SK-N-SH (cell line): Measurements from ENCODE around the gene PQBP1. TPM values are rescaled to one million over a fixed set of nuclear protein-coding genes. Genes with fewer than 3 reads are reported as not detected.

ENCODE experiments used
- CTCF ChIA-PET: fragments of 300-600, 350-600 bp; formaldehyde crosslinking; extraction: SDS; loops from one replicate; lab custom pipeline; 2021; lab: Yijun Ruan, JAX
- POLR2A ChIA-PET: fragments of 350-600 bp; sonication (Branson Sonifier 250); formaldehyde crosslinking; extraction: SDS; loops from one replicate; lab custom pipeline; 2020; ENCODE audit warnings: antibody characterized with exemption, inconsistent platforms; lab: Yijun Ruan, JAX
- DNase-seq: peaks from one replicate; pipeline ENCODE4 v3.0.0; 2012
- H2AFZ ChIP-seq: fragments of 200-600 bp; sonication (generic); 2 replicates; pipeline ENCODE4 v1.8.1; 2016; ENCODE audit warnings: antibody characterized with exemption, mild to moderate bottlenecking, low read depth
- H3F3A ChIP-seq: fragments of 200-600 bp; sonication (generic); replicated peaks from 2 replicates; pipeline ENCODE3; 2016; ENCODE audit warnings: antibody characterized with exemption, mild to moderate bottlenecking; ENCODE audit not compliant: insufficient read depth
- H3K27ac ChIP-seq, 2 experiments: fragments of 200-500 bp in 1 of 2; fragments of 200-600 bp in 1 of 2; sonication (Bioruptor generic) in 1 of 2; sonication (generic), shearing (Covaris generic) in 1 of 2; 2 replicates each; pipeline versions ENCODE4 v1.5.1 to v1.6.1; 2014 to 2016; ENCODE audit warnings: low read depth in 2 of 2, inconsistent platforms in 1 of 2, low read length in 1 of 2, mild to moderate bottlenecking in 1 of 2, mixed read lengths in 1 of 2
- H3K27me3 ChIP-seq: fragments of 200-600 bp; sonication (generic), shearing (Covaris generic); 2 replicates; pipeline ENCODE4 v1.6.1; 2016; ENCODE audit warnings: mixed run types; ENCODE audit not compliant: insufficient read depth
- H3K36me3 ChIP-seq, 2 experiments: fragments of 200-500 bp in 1 of 2; fragments of 200-600 bp in 1 of 2; sonication (Bioruptor generic) in 1 of 2; sonication (generic) in 1 of 2; replicated peaks in 1 of 2; 2 replicates each; pipeline versions ENCODE3 to v1.5.1; 2014 to 2016; ENCODE audit warnings: low read length in 1 of 2, mild to moderate bottlenecking in 1 of 2; ENCODE audit not compliant: insufficient read depth in 2 of 2, control insufficient read depth in 1 of 2
- H3K4me1 ChIP-seq, 2 experiments: fragments of 200-500 bp in 1 of 2; fragments of 200-600 bp in 1 of 2; sonication (Bioruptor generic) in 1 of 2; sonication (generic), shearing (Covaris generic) in 1 of 2; 2 replicates each; pipeline versions ENCODE4 v1.5.1 to v1.6.1; 2014 to 2016; ENCODE audit warnings: low read depth in 1 of 2, low read length in 1 of 2, mixed run types in 1 of 2; ENCODE audit not compliant: insufficient read depth in 2 of 2, control insufficient read depth in 1 of 2
- H3K4me2 ChIP-seq: fragments of 200-600 bp; sonication (generic), shearing (Covaris generic); 2 replicates; pipeline ENCODE4 v1.6.1; 2017; ENCODE audit warnings: mixed run types
- H3K4me3 ChIP-seq, 2 experiments: fragments of 200-500 bp in 1 of 2; fragments of 200-600 bp in 1 of 2; sonication (Bioruptor generic) in 1 of 2; sonication (generic), shearing (Covaris generic) in 1 of 2; 2 replicates each; pipeline versions ENCODE4 v1.5.1 to v1.8.1; 2014 to 2016; ENCODE audit warnings: low read depth in 2 of 2, inconsistent platforms in 1 of 2, low read length in 1 of 2, mild to moderate bottlenecking in 1 of 2, mixed read lengths in 1 of 2, moderate library complexity in 1 of 2
- H3K79me2 ChIP-seq: fragments of 200-600 bp; sonication (generic); 2 replicates; pipeline ENCODE4 v1.8.1; 2017; ENCODE audit warnings: mild to moderate bottlenecking; ENCODE audit not compliant: insufficient read depth
- H3K9ac ChIP-seq: fragments of 200-600 bp; sonication (generic); 2 replicates; pipeline ENCODE4 v1.6.1; 2017; ENCODE audit warnings: mixed run types
- H3K9me2 ChIP-seq: fragments of 200-600 bp; sonication (generic); 2 replicates; pipeline ENCODE4 v1.6.1; 2017; ENCODE audit warnings: mixed run types
- H3K9me3 ChIP-seq: fragments of 200-600 bp; sonication (generic); 2 replicates; pipeline ENCODE4 v1.6.1; 2017; ENCODE audit warnings: mixed run types, mild to moderate bottlenecking, moderate library complexity
- H4K20me1 ChIP-seq: fragments of 200-600 bp; sonication (generic); 2 replicates; pipeline ENCODE4 v1.6.1; 2017; ENCODE audit warnings: mild to moderate bottlenecking, mixed run types; ENCODE audit not compliant: insufficient read depth
- CHD2 ChIP-seq: fragments of 150-350 bp; IDR thresholded peaks from 2 replicates; pipeline ENCODE4 v1.6.1; 2018; ENCODE audit warnings: low read length; ENCODE audit not compliant: partially characterized antibody
- ELF1 ChIP-seq: IDR thresholded peaks from 2 replicates; pipeline ENCODE4 v1.4.0; 2012
- EZH2phosphoT487 ChIP-seq: fragments of 200-600 bp; sonication (generic); IDR thresholded peaks from 2 replicates; pipeline ENCODE4 v1.6.1; 2017; ENCODE audit warnings: low read depth, mixed run types, mild to moderate bottlenecking, antibody characterized with exemption, moderate library complexity, borderline replicate concordance
- FOXM1 ChIP-seq: IDR thresholded peaks from 2 replicates; pipeline ENCODE4 v1.4.0; 2012; ENCODE audit warnings: low read depth, mild to moderate bottlenecking
- GABPA ChIP-seq: IDR thresholded peaks from 2 replicates; pipeline ENCODE4 v1.4.0; 2012; ENCODE audit warnings: low read depth, mild to moderate bottlenecking
- GATA2 ChIP-seq: sonication (generic); formaldehyde crosslinking; IDR thresholded peaks from 2 replicates; pipeline ENCODE4 v1.5.0; 2020; ENCODE audit warnings: mild to moderate bottlenecking, missing genetic modification reagents
- IRF3 ChIP-seq: fragments of 150-350 bp; IDR thresholded peaks from 2 replicates; pipeline ENCODE4 v1.6.1; 2016; ENCODE audit warnings: mild to moderate bottlenecking, low read depth, low read length
- MAX ChIP-seq: IDR thresholded peaks from 2 replicates; pipeline ENCODE4 v1.4.0; 2012; ENCODE audit warnings: low read depth
- MEF2A ChIP-seq: IDR thresholded peaks from 2 replicates; pipeline ENCODE4 v1.4.0; 2012; ENCODE audit warnings: low read depth, borderline replicate concordance
- MXI1 ChIP-seq: IDR thresholded peaks from 2 replicates; pipeline ENCODE4 v1.6.1; 2012; ENCODE audit warnings: mild to moderate bottlenecking, low read depth, low read length, improper control_type of control experiment
- NFIC ChIP-seq: IDR thresholded peaks from 2 replicates; pipeline ENCODE4 v1.4.0; 2012; ENCODE audit warnings: borderline replicate concordance
- RCOR1 ChIP-seq: fragments of 150-350 bp; IDR thresholded peaks from 2 replicates; pipeline ENCODE4 v1.6.1; 2017; ENCODE audit warnings: antibody characterized with exemption, low read length
- REST ChIP-seq: IDR thresholded peaks from 2 replicates; pipeline ENCODE4 v1.6.1; 2012; ENCODE audit warnings: mild to moderate bottlenecking, low read depth, low read length, moderate library complexity
- RFX5 ChIP-seq: IDR thresholded peaks from 2 replicates; pipeline ENCODE4 v1.6.1; 2012; ENCODE audit warnings: mild to moderate bottlenecking, improper control_type of control experiment, low read length
- SMC3 ChIP-seq: IDR thresholded peaks from 2 replicates; pipeline ENCODE4 v1.6.1; 2012; ENCODE audit warnings: low read depth, low read length, improper control_type of control experiment
- TCF12 ChIP-seq: IDR thresholded peaks from 2 replicates; pipeline ENCODE4 v1.4.0; 2012
- USF1 ChIP-seq: IDR thresholded peaks from 2 replicates; pipeline ENCODE4 v1.4.0; 2012; ENCODE audit warnings: low read depth, borderline replicate concordance
- YY1 ChIP-seq: IDR thresholded peaks from 2 replicates; pipeline ENCODE4 v1.4.0; 2012; ENCODE audit warnings: low read depth, mild to moderate bottlenecking
- ZBTB33 ChIP-seq: IDR thresholded peaks from 2 replicates; pipeline ENCODE4 v1.4.0; 2012; ENCODE audit warnings: low read depth, borderline replicate concordance
- WGBS: methylation state at CpG from one replicate; pipeline ENCODE4 v1.1.6; 2017; ENCODE audit warnings: low lambda C conversion rate; 5-methylcytosine and 5-hydroxymethylcytosine counted together
- polyA plus RNA-seq, 3 experiments: library from polyadenylated mRNA; depleted of rRNA; stranded (reverse); fragments of >200 nt; gene quantifications; 2 replicates each; pipeline ENCODE4 v1.2.3, GENCODE V29; 2012

Gene PQBP1
- polyA plus RNA-seq, 1 of the 3 experiments (the other 2 are of a cell fraction), result 113 TPM

GRCh38 chrX:48894891-48895290 is 2.8 kb upstream of the PQBP1 start:
- no peak for DNase-seq
- Histone ChIP-seq H2AFZ (no peak overlapping the region), H3K9me3 (no peaks in the 10 kb centered on the region), H3F3A (peaks cover 3% of the 10 kb centered on the region), H3K9me2 (no peaks in the 10 kb centered on the region), H3K27ac (no peak overlapping the region), H3K4me2 (no peak overlapping the region), H3K4me1 (peaks cover 0 to 12% of the 10 kb centered on the region in 2 experiments; a peak in 1 of 4 replicates), H4K20me1 (peaks cover 4% of the 10 kb centered on the region; the same call in 1 of the 2 replicates), H3K36me3 (peaks cover 0 to 2% of the 10 kb centered on the region in 2 experiments), H3K27me3 (peaks cover 6% of the 10 kb centered on the region; the same call in 1 of the 2 replicates), H3K9ac (no peak overlapping the region), H3K79me2 (peaks cover 25% of the 10 kb centered on the region), H3K4me3 (no peak overlapping the region)
- 62% methylated on average over 6 of the region's 6 CpGs for WGBS
- POLR2A ChIA-PET, result no interaction called here
- CTCF ChIA-PET, result no interaction called here
- TF ChIP-seq YY1 (no peak), USF1 (no peak), GATA2 (CRISPR knock-in tag) (no peak), SMC3 (no peak), FOXM1 (no peak), MXI1 (no peak), RFX5 (no peak), ZBTB33 (no peak), TCF12 (no peak), ELF1 (no peak), CHD2 (no peak), RCOR1 (no peak), MEF2A (no peak), IRF3 (no peak), EZH2phosphoT487 (no peak), REST (no peak), NFIC (no peak), MAX (no peak), GABPA (no peak)
- TF ChIP-seq, all 33 proteins: peak for 0
